Glomerular visceral epithelial cell (primary cell): ENCODE measurements around the gene GLCCI1.

Experiments
- DNase-seq: peaks from one replicate; pipeline ENCODE4 v3.0.0-alpha.2; 2016; ENCODE audit errors: extremely low spot score

GLCCI1 gene

GRCh38 chr7:8130663-8131062, 162.1 kb downstream of the GLCCI1 start:
- no peak for DNase-seq

- DNase-seq, result no peak
These were observed 163.4 kb downstream of the GLCCI1 start for GRCh38 chr7:8131694-8132605.

DNA sequence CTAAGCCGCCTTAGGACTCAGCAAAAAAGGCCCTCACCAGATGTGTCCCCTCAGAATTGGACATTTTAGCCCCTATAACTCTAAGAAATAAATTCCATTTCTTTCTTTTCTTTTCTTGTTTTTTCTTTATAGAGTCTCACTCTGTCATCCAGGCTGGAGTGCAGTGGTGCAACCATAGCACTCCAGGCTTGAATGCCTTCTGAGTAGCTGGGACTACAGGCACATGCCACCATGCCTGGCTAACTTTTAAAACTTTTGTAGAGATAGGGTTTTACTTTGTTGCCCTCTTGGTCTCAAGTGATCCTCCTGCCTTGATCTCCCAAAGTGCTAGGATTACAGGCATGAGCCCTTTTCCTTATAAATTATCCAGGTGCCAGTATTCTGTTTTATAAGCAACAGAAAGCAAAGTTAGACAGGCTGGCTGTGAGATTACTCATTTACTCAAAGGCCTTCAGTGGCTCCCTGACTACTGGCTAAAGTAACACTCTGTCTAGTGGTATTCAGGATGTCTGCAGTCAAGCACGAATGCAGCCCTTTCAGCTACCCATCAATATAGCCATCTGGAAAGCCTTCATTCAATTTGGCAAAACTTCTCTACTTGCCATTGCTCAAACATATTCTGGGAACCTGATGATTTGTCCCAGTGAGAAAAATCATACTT, 164.7 kb downstream of the GLCCI1 start:
- DNase-seq, result peak; percentile 54

DNA sequence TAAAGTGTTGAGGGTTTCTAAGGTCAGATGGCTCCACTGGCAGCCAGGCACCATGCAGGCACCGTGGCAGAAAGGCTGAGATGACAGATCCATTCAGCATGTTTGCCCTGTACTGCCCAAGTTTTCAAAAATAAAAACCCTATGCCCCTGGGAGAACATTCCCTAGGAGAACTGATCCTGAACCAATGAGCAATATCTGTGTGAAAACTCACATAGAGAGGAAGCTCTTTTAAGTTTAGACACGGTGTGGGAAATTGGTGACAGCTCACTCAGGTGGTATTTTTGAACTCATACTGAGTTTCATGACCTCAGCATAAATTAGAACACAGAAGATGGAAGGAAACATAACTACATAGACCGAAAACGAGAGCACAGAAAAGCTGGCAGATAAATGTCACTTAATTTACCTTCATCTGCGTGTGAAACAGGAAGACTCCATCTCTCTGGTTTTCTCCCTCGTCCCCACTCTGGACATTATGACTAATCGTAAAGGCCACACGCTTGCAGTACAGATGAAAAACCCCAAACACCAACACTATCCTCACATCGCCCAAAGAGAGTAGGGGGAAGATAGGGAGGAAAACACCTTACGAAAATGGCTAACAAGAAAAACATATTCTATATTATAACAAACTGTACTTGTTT, 165.6 kb downstream of the GLCCI1 start:
- peak; percentile 77 for DNase-seq

DNA sequence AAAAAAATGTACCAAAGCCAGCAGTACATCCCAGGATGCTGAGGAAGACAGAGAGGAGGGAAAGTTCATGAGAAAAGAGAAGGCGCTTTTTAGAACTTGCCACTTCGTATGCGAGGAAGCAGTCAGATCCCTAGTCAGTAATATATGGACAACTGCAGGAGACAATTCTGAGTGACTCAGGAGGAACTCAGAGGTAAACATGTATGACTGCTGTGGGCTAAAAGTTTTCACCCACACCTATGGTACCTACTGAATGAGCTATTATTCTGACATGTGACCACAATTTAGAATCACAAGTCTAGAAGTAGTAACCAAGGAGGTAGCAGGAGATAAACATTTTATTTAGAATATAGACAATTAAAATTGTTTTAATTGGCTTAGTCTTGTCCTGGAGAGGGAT, 166.8 kb downstream of the GLCCI1 start:
- DNase-seq, result no peak

GRCh38 chr7:8136051-8136730, 167.6 kb downstream of the GLCCI1 start:
- DNase-seq, result peak; percentile 19
